ENCODE data around the gene KLHL29. TPM values are rescaled to one million over a fixed set of nuclear protein-coding genes. Genes with fewer than 3 reads are reported as not detected.

KLHL29 gene
- total and polyA plus RNA-seq, 10 of the 15 experiments (the other 5 are each of a cell fraction or from before 2014, with no cell fraction given) = 1.4 to 19.5 (median 6.1) TPM

DNA sequence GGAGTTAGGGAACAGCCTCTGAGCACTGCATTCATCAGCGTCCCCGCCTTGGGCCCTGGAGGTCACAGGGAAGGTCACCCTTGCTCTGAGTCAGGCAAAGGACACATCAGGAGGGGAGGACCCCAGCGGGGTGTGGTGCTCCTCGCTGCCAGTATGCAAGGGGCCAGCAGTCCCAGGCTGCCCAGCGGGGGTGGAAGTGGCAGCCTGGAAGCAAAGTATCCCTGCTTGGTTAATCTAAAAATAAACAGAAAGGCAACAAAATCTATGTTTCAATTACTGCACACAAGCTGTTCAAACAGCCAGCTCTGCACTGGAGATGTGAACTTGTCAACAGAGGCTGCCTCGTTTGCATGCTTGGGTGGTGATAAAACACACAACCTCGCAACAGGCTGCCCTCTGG, 164.1 kb downstream of the KLHL29 start (continued):
- TF ChIP-seq, protein P1, sequence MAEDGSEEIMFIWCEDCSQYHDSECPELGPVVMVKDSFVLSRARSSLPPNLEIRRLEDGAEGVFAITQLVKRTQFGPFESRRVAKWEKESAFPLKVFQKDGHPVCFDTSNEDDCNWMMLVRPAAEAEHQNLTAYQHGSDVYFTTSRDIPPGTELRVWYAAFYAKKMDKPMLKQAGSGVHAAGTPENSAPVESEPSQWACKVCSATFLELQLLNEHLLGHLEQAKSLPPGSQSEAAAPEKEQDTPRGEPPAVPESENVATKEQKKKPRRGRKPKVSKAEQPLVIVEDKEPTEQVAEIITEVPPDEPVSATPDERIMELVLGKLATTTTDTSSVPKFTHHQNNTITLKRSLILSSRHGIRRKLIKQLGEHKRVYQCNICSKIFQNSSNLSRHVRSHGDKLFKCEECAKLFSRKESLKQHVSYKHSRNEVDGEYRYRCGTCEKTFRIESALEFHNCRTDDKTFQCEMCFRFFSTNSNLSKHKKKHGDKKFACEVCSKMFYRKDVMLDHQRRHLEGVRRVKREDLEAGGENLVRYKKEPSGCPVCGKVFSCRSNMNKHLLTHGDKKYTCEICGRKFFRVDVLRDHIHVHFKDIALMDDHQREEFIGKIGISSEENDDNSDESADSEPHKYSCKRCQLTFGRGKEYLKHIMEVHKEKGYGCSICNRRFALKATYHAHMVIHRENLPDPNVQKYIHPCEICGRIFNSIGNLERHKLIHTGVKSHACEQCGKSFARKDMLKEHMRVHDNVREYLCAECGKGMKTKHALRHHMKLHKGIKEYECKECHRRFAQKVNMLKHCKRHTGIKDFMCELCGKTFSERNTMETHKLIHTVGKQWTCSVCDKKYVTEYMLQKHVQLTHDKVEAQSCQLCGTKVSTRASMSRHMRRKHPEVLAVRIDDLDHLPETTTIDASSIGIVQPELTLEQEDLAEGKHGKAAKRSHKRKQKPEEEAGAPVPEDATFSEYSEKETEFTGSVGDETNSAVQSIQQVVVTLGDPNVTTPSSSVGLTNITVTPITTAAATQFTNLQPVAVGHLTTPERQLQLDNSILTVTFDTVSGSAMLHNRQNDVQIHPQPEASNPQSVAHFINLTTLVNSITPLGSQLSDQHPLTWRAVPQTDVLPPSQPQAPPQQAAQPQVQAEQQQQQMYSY (CRISPR knock-in tag; IDR thresholded peaks at IDR 0.05) = no peak
- TF ChIP-seq POU2F2 (IDR thresholded peaks at IDR 0.05; ENCODE audit: borderline replicate concordance, low read depth, low read length) = no peak
- TF ChIP-seq FOXM1 (IDR thresholded peaks at IDR 0.05; ENCODE audit: low read depth, low read length) = no peak
- TF ChIP-seq TARDBP (IDR thresholded peaks at IDR 0.05; ENCODE audit: borderline replicate concordance) = no peak
- no peak for TF ChIP-seq SIX5 (IDR thresholded peaks at IDR 0.05; ENCODE audit: low read depth, low read length, severe bottlenecking)

DNA sequence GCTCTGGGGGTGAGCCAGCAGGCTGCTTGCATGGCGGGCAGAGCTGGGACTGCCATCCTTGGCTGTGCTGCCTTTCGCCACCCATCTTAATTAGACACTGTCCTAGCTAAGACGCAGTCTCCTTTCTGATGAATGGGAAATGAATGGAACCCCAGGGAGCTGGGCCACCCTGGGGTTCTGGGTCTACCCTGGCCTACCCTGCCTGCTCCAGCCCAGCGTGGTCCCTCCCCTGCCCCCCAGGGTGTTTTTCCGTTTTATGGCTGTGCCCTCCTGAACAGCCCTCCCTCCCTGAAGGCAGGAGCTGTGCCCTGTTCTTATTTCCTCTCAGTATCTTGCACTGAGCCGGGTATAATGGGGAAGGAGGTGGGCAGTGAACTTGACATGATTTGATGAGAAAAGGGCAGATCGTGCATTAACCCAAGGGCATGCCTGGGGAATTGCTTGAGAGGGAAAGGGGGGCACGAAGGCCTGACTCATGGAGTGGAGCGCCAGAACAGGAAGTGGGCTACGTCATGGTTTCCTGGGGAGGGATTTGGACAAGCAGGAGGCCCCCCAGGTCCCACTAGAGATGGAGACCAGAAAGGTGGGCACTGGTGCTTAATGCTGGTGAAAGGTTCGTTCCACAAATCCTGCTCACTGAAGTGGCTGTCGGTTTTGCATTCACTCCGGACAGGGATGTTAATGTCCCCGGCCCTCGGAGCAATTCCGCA, 165.0 kb downstream of the KLHL29 start:
- Histone ChIP-seq H3K79me2 (ENCODE audit: control insufficient read depth, insufficient read depth, low read length) (no peaks in the 10 kb centered on the region), H3K27me3 (replicated peaks in 1 of 2; ENCODE audit: control insufficient read depth in 2 of 2, insufficient read depth in 2 of 2, low read length in 1 of 2) (no peaks in the 10 kb centered on the region), H4K20me1 (ENCODE audit: control insufficient read depth, insufficient read depth) (no peaks in the 10 kb centered on the region), H3K4me1 (ENCODE audit: control insufficient read depth, insufficient read depth, low read length) (no peaks in the 10 kb centered on the region), H3K27ac (ENCODE audit: control insufficient read depth, insufficient read depth) (no peak overlapping the region), H3K36me3 (ENCODE audit: control insufficient read depth in 2 of 2, insufficient read depth in 2 of 2, low read length in 1 of 2) (peaks cover 0 to 5% of the 10 kb centered on the region in 2 experiments; a peak in 3 of 4 replicates), H3K4me2 (ENCODE audit: control insufficient read depth, insufficient read depth) (no peak overlapping the region), H3K9me3 (replicated peaks; ENCODE audit: control insufficient read depth, insufficient read depth, low read length) (no peaks in the 10 kb centered on the region), H3K9ac (ENCODE audit: control insufficient read depth, insufficient read depth, low read length) (no peak overlapping the region), H2AFZ (ENCODE audit: control insufficient read depth, low read depth, low read length) (no peak overlapping the region), H3K4me3 (no peak overlapping the region)
- in situ Hi-C loops (cut with MboI) (no loop called here), intact Hi-C loops (cut with micrococcal nuclease; ENCODE audit: unreplicated experiment) (no loop called here)
- ATAC-seq = no peak
- RAD21 ChIA-PET (ENCODE audit: unreplicated experiment) = no interaction called here
- CTCF ChIA-PET = no interaction called here
- 58% methylated on average over 16 of the region's 16 CpGs for WGBS (ENCODE audit: insufficient coverage, insufficient replicate concordance, low lambda C conversion rate, missing lambda C conversion rate)
- TF ChIP-seq ZNF24 (IDR thresholded peaks at IDR 0.05) (no peak), BMI1 (IDR thresholded peaks at IDR 0.05; ENCODE audit: borderline replicate concordance) (no peak)
- TF ChIP-seq, protein P2, sequence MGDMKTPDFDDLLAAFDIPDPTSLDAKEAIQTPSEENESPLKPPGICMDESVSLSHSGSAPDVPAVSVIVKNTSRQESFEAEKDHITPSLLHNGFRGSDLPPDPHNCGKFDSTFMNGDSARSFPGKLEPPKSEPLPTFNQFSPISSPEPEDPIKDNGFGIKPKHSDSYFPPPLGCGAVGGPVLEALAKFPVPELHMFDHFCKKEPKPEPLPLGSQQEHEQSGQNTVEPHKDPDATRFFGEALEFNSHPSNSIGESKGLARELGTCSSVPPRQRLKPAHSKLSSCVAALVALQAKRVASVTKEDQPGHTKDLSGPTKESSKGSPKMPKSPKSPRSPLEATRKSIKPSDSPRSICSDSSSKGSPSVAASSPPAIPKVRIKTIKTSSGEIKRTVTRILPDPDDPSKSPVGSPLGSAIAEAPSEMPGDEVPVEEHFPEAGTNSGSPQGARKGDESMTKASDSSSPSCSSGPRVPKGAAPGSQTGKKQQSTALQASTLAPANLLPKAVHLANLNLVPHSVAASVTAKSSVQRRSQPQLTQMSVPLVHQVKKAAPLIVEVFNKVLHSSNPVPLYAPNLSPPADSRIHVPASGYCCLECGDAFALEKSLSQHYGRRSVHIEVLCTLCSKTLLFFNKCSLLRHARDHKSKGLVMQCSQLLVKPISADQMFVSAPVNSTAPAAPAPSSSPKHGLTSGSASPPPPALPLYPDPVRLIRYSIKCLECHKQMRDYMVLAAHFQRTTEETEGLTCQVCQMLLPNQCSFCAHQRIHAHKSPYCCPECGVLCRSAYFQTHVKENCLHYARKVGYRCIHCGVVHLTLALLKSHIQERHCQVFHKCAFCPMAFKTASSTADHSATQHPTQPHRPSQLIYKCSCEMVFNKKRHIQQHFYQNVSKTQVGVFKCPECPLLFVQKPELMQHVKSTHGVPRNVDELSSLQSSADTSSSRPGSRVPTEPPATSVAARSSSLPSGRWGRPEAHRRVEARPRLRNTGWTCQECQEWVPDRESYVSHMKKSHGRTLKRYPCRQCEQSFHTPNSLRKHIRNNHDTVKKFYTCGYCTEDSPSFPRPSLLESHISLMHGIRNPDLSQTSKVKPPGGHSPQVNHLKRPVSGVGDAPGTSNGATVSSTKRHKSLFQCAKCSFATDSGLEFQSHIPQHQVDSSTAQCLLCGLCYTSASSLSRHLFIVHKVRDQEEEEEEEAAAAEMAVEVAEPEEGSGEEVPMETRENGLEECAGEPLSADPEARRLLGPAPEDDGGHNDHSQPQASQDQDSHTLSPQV (IDR thresholded peaks at IDR 0.05) = no peak
- no peak for FAIRE-seq
- no TSS peak for BruUV-seq (replicated peaks)
- SMC1A ChIA-PET (ENCODE audit: uncharacterized antibody, unreplicated experiment) = no interaction called here
- DNase-seq (ENCODE audit: low read depth, low spot score) = no peak
- POLR2A ChIA-PET = no interaction called here
